22Rv1 (cell line): ENCODE results near the gene CPNE4.

Experiments used
- ZFX ChIP-seq: fragments of 450-650 bp; IDR thresholded peaks from 2 replicates; pipeline ENCODE4 v1.6.1; 2017; ENCODE audit warnings: antibody characterized with exemption, borderline replicate concordance
- TF ChIP-seq, protein P1 (sequence below): fragments of 450-650 bp; IDR thresholded peaks from 2 replicates; pipeline ENCODE4 v1.5.1; 2017; ENCODE audit warnings: mild to moderate bottlenecking

DNA sequence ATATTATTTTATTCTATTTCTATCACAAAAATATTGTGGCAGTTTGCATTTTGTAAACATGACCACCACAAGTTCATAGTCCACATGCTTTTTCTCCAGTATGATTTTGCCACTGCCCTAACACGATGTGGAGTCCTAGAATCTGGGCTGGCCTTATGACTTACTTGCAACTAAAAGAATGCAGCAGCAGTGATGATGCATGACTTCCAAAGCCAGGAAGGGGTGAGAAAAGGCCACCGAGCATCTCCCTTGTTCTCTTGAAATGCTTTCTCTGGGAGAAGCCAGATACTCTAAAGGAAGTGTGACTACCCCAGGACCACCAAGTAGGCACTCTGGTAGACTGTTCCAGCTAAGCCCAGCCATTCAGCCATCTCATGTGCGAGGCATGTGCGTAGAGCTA, 340.4 kb downstream of the CPNE4 start:
- TF ChIP-seq, protein P1, sequence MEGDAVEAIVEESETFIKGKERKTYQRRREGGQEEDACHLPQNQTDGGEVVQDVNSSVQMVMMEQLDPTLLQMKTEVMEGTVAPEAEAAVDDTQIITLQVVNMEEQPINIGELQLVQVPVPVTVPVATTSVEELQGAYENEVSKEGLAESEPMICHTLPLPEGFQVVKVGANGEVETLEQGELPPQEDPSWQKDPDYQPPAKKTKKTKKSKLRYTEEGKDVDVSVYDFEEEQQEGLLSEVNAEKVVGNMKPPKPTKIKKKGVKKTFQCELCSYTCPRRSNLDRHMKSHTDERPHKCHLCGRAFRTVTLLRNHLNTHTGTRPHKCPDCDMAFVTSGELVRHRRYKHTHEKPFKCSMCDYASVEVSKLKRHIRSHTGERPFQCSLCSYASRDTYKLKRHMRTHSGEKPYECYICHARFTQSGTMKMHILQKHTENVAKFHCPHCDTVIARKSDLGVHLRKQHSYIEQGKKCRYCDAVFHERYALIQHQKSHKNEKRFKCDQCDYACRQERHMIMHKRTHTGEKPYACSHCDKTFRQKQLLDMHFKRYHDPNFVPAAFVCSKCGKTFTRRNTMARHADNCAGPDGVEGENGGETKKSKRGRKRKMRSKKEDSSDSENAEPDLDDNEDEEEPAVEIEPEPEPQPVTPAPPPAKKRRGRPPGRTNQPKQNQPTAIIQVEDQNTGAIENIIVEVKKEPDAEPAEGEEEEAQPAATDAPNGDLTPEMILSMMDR = no peak
- no peak for TF ChIP-seq ZFX
